K562 (cell line): ENCODE data around the gene EFNA1. TPM values are rescaled to one million over a fixed set of nuclear protein-coding genes. Genes with fewer than 3 reads are reported as not detected.

Experiments used
- ATAC-seq: fragments of 200-7000 bp; cut with Tn5 transposase; 3 replicates; pipeline ENCODE4 v1.9.1; 2020; ENCODE audit warnings: moderate library complexity
- BruUV-seq: library from RNA; stranded (reverse); fragments of 400-500 nt; replicated peaks from 2 replicates; lab custom pipeline; 2021; lab: Mats Ljungman, UMichigan
- CTCF ChIA-PET: fragments of 300-600 bp; formaldehyde crosslinking; extraction: SDS; loops from one replicate; lab custom pipeline; 2021; ENCODE audit warnings: low intra/inter-chr PET ratio; lab: Yijun Ruan, JAX
- POLR2A ChIA-PET: fragments of 300-600, 350-650 bp; sonication (Branson Sonifier 250); formaldehyde crosslinking; extraction: SDS; loops from one replicate; lab custom pipeline; 2021; ENCODE audit warnings: antibody characterized with exemption, inconsistent platforms; lab: Yijun Ruan, JAX
- DNase-seq, 4 experiments: peaks; one replicate each; pipeline versions ENCODE4 v3.0.0 to v3.0.0-alpha.2; 2011 to 2018; ENCODE audit warnings: low spot score in 3 of 4, mixed read lengths in 3 of 4; ENCODE audit errors: extremely low read depth in 1 of 4
- FAIRE-seq: peaks from 2 replicates; lab custom pipeline; 2011; peaks lifted over from hg19 to GRCh38; lab: Jason Lieb, UNC
- H2AFZ ChIP-seq: 2 replicates; pipeline ENCODE4 v1.6.0; 2011; ENCODE audit warnings: low read depth, low read length, control low read depth, inconsistent platforms
- H3K27ac ChIP-seq: fragments of 200-600 bp; 3 replicates; pipeline ENCODE4 v1.8.0; 2011; ENCODE audit warnings: low read depth, mild to moderate bottlenecking, control low read depth, inconsistent platforms, low read length, moderate library complexity, mixed read lengths; ENCODE audit errors: extremely low read depth
- H3K27me3 ChIP-seq, 2 experiments: fragments of 300-600 bp in 1 of 2; 2 replicates in 1 of 2; 3 replicates in 1 of 2; pipeline versions ENCODE4 v1.6.0 to v1.8.0; 2011; ENCODE audit warnings: inconsistent platforms in 2 of 2, low read length in 2 of 2, mild to moderate bottlenecking in 1 of 2, mixed read lengths in 1 of 2, moderate library complexity in 1 of 2; ENCODE audit not compliant: control insufficient read depth in 2 of 2, insufficient read depth in 2 of 2
- H3K36me3 ChIP-seq: fragments of 300-600 bp; 3 replicates; pipeline ENCODE4 v1.8.0; 2011; ENCODE audit warnings: mild to moderate bottlenecking, low read length, inconsistent platforms; ENCODE audit not compliant: control insufficient read depth, insufficient read depth
- H3K4me1 ChIP-seq, 2 experiments: fragments of 200-600 bp in 1 of 2; replicated peaks in 1 of 2; 2 replicates in 1 of 2; 3 replicates in 1 of 2; pipeline versions ENCODE4 v1.5.1 to v1.8.0; 2011; ENCODE audit warnings: inconsistent platforms in 2 of 2, low read length in 2 of 2, mild to moderate bottlenecking in 1 of 2, mixed read lengths in 1 of 2, moderate library complexity in 1 of 2; ENCODE audit not compliant: control insufficient read depth in 2 of 2, insufficient read depth in 2 of 2
- H3K4me2 ChIP-seq: 2 replicates; pipeline ENCODE4 v1.6.1; 2011; ENCODE audit warnings: low read length, control low read depth, inconsistent platforms, mixed read lengths; ENCODE audit not compliant: insufficient read depth
- H3K4me3 ChIP-seq: fragments of 200-600 bp; sonication (generic), shearing (Covaris generic); 2 replicates; pipeline ENCODE4 v1.5.1; 2016; ENCODE audit warnings: control low read depth, inconsistent platforms
- H3K79me2 ChIP-seq: fragments of 200-600 bp; 3 replicates; pipeline ENCODE4 v1.8.0; 2011; ENCODE audit warnings: low read length, inconsistent platforms; ENCODE audit not compliant: control insufficient read depth, insufficient read depth
- H3K9ac ChIP-seq, 2 experiments: 2 replicates each; pipeline versions ENCODE4 v1.6.0 to v1.6.1; 2011; ENCODE audit warnings: low read depth in 2 of 2, low read length in 2 of 2, control low read depth in 1 of 2, inconsistent platforms in 1 of 2, mild to moderate bottlenecking in 1 of 2, mixed read lengths in 1 of 2; ENCODE audit not compliant: insufficient read depth in 1 of 2
- H3K9me1 ChIP-seq: one replicate; pipeline ENCODE4 v1.6.0; 2011; ENCODE audit warnings: inconsistent platforms, mild to moderate bottlenecking, low read length, moderate library complexity; ENCODE audit not compliant: control insufficient read depth, insufficient read depth
- H3K9me3 ChIP-seq: replicated peaks from 2 replicates; pipeline ENCODE4 v1.5.1; 2011; ENCODE audit warnings: low read depth, low read length, inconsistent platforms; ENCODE audit not compliant: control insufficient read depth, insufficient read depth
- H4K20me1 ChIP-seq: replicated peaks from 2 replicates; pipeline ENCODE4 v1.6.1; 2011; ENCODE audit warnings: low read length, inconsistent platforms, mixed read lengths; ENCODE audit not compliant: control insufficient read depth, insufficient read depth
- ARID3B ChIP-seq: fragments of 250-450 bp; sonication (Bioruptor Pico); IDR thresholded peaks from 2 replicates; pipeline ENCODE4 v1.4.0; 2020; ENCODE audit warnings: borderline replicate concordance
- BCL6 ChIP-seq: fragments of 250-450 bp; sonication (Bioruptor Pico); IDR thresholded peaks from 2 replicates; pipeline ENCODE4 v1.4.0; 2020
- CAMTA2 ChIP-seq: fragments of 250-450 bp; sonication (Bioruptor Pico); conservative IDR thresholded peaks from 2 replicates; pipeline ENCODE4 v1.5.1; 2022
- CBFB ChIP-seq: sonication (generic); formaldehyde crosslinking; IDR thresholded peaks from 2 replicates; pipeline ENCODE4 v1.4.0; 2020; ENCODE audit warnings: mild to moderate bottlenecking, missing genetic modification reagents
- CREB1 ChIP-seq, 2 experiments: sonication (generic) in 1 of 2; formaldehyde crosslinking in 1 of 2; IDR thresholded peaks; 2 replicates each; pipeline versions ENCODE4 v1.6.1 to v1.8.0; 2012 to 2022; ENCODE audit warnings: inconsistent platforms in 1 of 2, mild to moderate bottlenecking in 1 of 2, missing genetic modification reagents in 1 of 2, moderate library complexity in 1 of 2
- HMBOX1 ChIP-seq: sonication (generic); IDR thresholded peaks from 2 replicates; pipeline ENCODE4 v1.6.1; 2016
- NFXL1 ChIP-seq: fragments of 450-650 bp; formaldehyde crosslinking; IDR thresholded peaks from 2 replicates; pipeline ENCODE4 v1.4.0; 2021; ENCODE audit warnings: mild to moderate bottlenecking
- RAD51 ChIP-seq: fragments of 450-650 bp; IDR thresholded peaks from 2 replicates; pipeline ENCODE4 v1.7.1; 2016; ENCODE audit warnings: low read depth, mild to moderate bottlenecking, borderline replicate concordance
- RUNX1 ChIP-seq: sonication (generic); IDR thresholded peaks from 2 replicates; pipeline ENCODE4 v1.6.1; 2016; ENCODE audit warnings: antibody characterized with exemption, low read depth
- TAF1 ChIP-seq: IDR thresholded peaks from 2 replicates; pipeline ENCODE4 v1.6.1; 2011; ENCODE audit warnings: mild to moderate bottlenecking, low read length, moderate library complexity; ENCODE audit not compliant: insufficient read depth, control insufficient read depth, severe bottlenecking; ENCODE audit errors: extremely low read depth
- TAF9B ChIP-seq: fragments of 450-650 bp; IDR thresholded peaks from 2 replicates; pipeline ENCODE4 v1.6.1; 2018; ENCODE audit warnings: mild to moderate bottlenecking; ENCODE audit not compliant: partially characterized antibody
- TAL1 ChIP-seq: fragments of 450-650 bp; IDR thresholded peaks from 2 replicates; pipeline ENCODE4 v1.6.1; 2016; ENCODE audit warnings: mild to moderate bottlenecking
- ZNF41 ChIP-seq: fragments of 250-450 bp; sonication (Bioruptor Pico); conservative IDR thresholded peaks from 2 replicates; pipeline ENCODE4 v1.4.0; 2020; ENCODE audit warnings: mild to moderate bottlenecking
- WGBS: fragments of 100-300 bp; shearing (Covaris generic); methylation state at CpG from one replicate; pipeline ENCODE4 v1.1.6; 2016; ENCODE audit warnings: low coverage, mixed read lengths; ENCODE audit not compliant: insufficient coverage; ENCODE audit errors: missing lambda C conversion rate; 5-methylcytosine and 5-hydroxymethylcytosine counted together
- in situ Hi-C: fragments of 300-500 bp; cut with MboI; formaldehyde crosslinking; loops from 4 replicates; pipeline ENCODE4 v1.15.0; 2018; ENCODE audit warnings: inconsistent platforms, mixed read lengths
- intact Hi-C: fragments of 100-400 bp; cut with micrococcal nuclease; formaldehyde crosslinking; loops from 2 replicates; pipeline ENCODE4 v1.14.2; 2022
- polyA plus RNA-seq, 8 experiments: library from polyadenylated mRNA; depleted of rRNA in 4 of 8; stranded (reverse) in 5 of 8; unstranded in 3 of 8; fragments of >200 nt; fragmentation: Nextera tagmentation in 2 of 8; fragmentation: Illumina TruSeq in 1 of 8; extraction: Ambion mirVana in 2 of 8; extraction: Trizol in 1 of 8; gene quantifications; 2 replicates each; pipeline versions ENCODE4 v1.2.1 to v1.2.3, GENCODE V29; 2011 to 2014; ENCODE audit warnings: inconsistent platforms in 1 of 8, missing spikeins in 1 of 8
- total RNA-seq, 7 experiments: library from RNA; depleted of rRNA in 6 of 7; stranded (reverse); fragments of >200 nt in 6 of 7; fragmentation: Illumina TruSeq in 2 of 7; extraction: Trizol in 2 of 7; gene quantifications; 2 replicates each; pipeline versions ENCODE4 v1.2.1 to v1.2.3, GENCODE V29; 2011 to 2021; ENCODE audit warnings: low replicate concordance in 1 of 7
- TF ChIP-seq, protein P1 (sequence below): sonication (generic); formaldehyde crosslinking; IDR thresholded peaks from 2 replicates; pipeline ENCODE4 v1.8.0; 2023; ENCODE audit warnings: mild to moderate bottlenecking, missing genetic modification reagents

The EFNA1 gene
- total and polyA plus RNA-seq, 9 of the 15 experiments (the other 6 are each of a cell fraction or from before 2014, with no cell fraction given), result 2.1 to 9.3 (median 3.0) TPM

- no peak overlapping the region for H3K27ac ChIP-seq
- CTCF ChIA-PET, result no interaction called here
- in situ Hi-C loops, result loop anchor here (5.0 kb wide), 1 partner anchor 77 kb away; no protein-coding TSS in a partner anchor
- TF ChIP-seq, protein P1, sequence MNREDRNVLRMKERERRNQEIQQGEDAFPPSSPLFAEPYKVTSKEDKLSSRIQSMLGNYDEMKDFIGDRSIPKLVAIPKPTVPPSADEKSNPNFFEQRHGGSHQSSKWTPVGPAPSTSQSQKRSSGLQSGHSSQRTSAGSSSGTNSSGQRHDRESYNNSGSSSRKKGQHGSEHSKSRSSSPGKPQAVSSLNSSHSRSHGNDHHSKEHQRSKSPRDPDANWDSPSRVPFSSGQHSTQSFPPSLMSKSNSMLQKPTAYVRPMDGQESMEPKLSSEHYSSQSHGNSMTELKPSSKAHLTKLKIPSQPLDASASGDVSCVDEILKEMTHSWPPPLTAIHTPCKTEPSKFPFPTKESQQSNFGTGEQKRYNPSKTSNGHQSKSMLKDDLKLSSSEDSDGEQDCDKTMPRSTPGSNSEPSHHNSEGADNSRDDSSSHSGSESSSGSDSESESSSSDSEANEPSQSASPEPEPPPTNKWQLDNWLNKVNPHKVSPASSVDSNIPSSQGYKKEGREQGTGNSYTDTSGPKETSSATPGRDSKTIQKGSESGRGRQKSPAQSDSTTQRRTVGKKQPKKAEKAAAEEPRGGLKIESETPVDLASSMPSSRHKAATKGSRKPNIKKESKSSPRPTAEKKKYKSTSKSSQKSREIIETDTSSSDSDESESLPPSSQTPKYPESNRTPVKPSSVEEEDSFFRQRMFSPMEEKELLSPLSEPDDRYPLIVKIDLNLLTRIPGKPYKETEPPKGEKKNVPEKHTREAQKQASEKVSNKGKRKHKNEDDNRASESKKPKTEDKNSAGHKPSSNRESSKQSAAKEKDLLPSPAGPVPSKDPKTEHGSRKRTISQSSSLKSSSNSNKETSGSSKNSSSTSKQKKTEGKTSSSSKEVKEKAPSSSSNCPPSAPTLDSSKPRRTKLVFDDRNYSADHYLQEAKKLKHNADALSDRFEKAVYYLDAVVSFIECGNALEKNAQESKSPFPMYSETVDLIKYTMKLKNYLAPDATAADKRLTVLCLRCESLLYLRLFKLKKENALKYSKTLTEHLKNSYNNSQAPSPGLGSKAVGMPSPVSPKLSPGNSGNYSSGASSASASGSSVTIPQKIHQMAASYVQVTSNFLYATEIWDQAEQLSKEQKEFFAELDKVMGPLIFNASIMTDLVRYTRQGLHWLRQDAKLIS (CRISPR knock-in tag), result no peak
- no peak for TF ChIP-seq TAF1
- no peak for TF ChIP-seq ARID3B
- TF ChIP-seq CREB1 (IDR thresholded peaks at IDR 0.05), result no peak
- no peak for TF ChIP-seq CREB1 (CRISPR knock-in tag; IDR thresholded peaks at IDR 0.05)
- no peak for TF ChIP-seq CAMTA2 (CRISPR knock-in tag)
- no peak for TF ChIP-seq CBFB (CRISPR knock-in tag)
- TF ChIP-seq BCL6 (CRISPR knock-in tag), result no peak
- no peak for TF ChIP-seq RAD51
- no peak for TF ChIP-seq RUNX1
- no peak for TF ChIP-seq TAF9B
- no peak for TF ChIP-seq ZNF41 (CRISPR knock-in tag)
- TF ChIP-seq NFXL1 (CRISPR knock-in tag), result no peak
- no peak for TF ChIP-seq HMBOX1
- TF ChIP-seq TAL1, result no peak
- TF ChIP-seq, all 486 proteins: peak for 0
- peak in 1 of 4 experiments; percentile 0 for DNase-seq
- no TSS peak for BruUV-seq
- no peaks in the 10 kb centered on the region for H3K9me1 ChIP-seq
- no peak for FAIRE-seq
- 60% methylated on average over 5 of the region's 5 CpGs for WGBS
- ATAC-seq, result no peak
- no peak overlapping the region for H2AFZ ChIP-seq
- H3K27me3 ChIP-seq, result no peaks in the 10 kb centered on the region
- peaks cover 15% of the 10 kb centered on the region for H3K79me2 ChIP-seq
- H3K36me3 ChIP-seq, result peaks cover 35% of the 10 kb centered on the region
- no peaks in the 10 kb centered on the region for H4K20me1 ChIP-seq
- H3K9ac ChIP-seq, result no peak overlapping the region
- intact Hi-C loops, result loop anchor here (5.0 kb wide), 1 partner anchor 57 kb away; no protein-coding TSS in a partner anchor
- H3K9me3 ChIP-seq, result no peaks in the 10 kb centered on the region
- POLR2A ChIA-PET, result no interaction called here
- no peak overlapping the region for H3K4me3 ChIP-seq
- H3K4me1 ChIP-seq, result peaks cover 16 to 30% of the 10 kb centered on the region in 2 experiments; a peak in 4 of 5 replicates
- no peak overlapping the region for H3K4me2 ChIP-seq
These were observed 41.9 kb downstream of the EFNA1 start for GRCh38 chr1:155169541-155169940.
